PFSK-1 (cell line): ENCODE data around the gene ZFYVE9.

Source experiments
- FOXP2 ChIP-seq: optimal IDR thresholded peaks from 2 replicates; pipeline ENCODE3; 2011; ENCODE audit warnings: borderline replicate concordance, control low read depth, inconsistent platforms; ENCODE audit not compliant: insufficient read depth; ENCODE audit errors: extremely low read length, extremely low read depth
- POLR2AphosphoS5 ChIP-seq: IDR thresholded peaks from 2 replicates; pipeline ENCODE4 v1.6.1; 2012; ENCODE audit warnings: low read depth, mild to moderate bottlenecking, control low read depth, low read length, moderate library complexity
- REST ChIP-seq, 2 experiments: IDR thresholded peaks; 2 replicates each; pipeline versions ENCODE4 v1.6.1 to v1.8.0; 2011 to 2012; ENCODE audit warnings: low read depth in 2 of 2, low read length in 2 of 2, control low read depth in 1 of 2, inconsistent platforms in 1 of 2, mild to moderate bottlenecking in 1 of 2, moderate library complexity in 1 of 2; ENCODE audit not compliant: insufficient read depth in 1 of 2
- SIN3A ChIP-seq: IDR thresholded peaks from 2 replicates; pipeline ENCODE4 v1.6.1; 2012; ENCODE audit warnings: mild to moderate bottlenecking, low read length, moderate library complexity, borderline replicate concordance; ENCODE audit not compliant: insufficient read depth
- TAF1 ChIP-seq: IDR thresholded peaks from 2 replicates; pipeline ENCODE4 v1.6.1; 2012; ENCODE audit warnings: low read length, control low read depth, borderline replicate concordance; ENCODE audit not compliant: insufficient read depth

ZFYVE9 gene

GRCh38 chr1:52332411-52332810 is 190.5 kb downstream of the ZFYVE9 start:
- TF ChIP-seq TAF1 (no peak), FOXP2 (no peak), POLR2AphosphoS5 (no peak), REST (IDR thresholded peaks at IDR 0.05; ENCODE audit: insufficient read depth in 1 of 2, low read depth in 2 of 2, low read length in 2 of 2) (no peak), SIN3A (no peak)

GRCh38 chr1:52334906-52335528 is 193.1 kb downstream of the ZFYVE9 start:
- TF ChIP-seq SIN3A (no peak), REST (IDR thresholded peaks at IDR 0.05; ENCODE audit: insufficient read depth in 1 of 2, low read depth in 2 of 2, low read length in 2 of 2) (no peak), TAF1 (no peak), POLR2AphosphoS5 (no peak), FOXP2 (no peak)

- TF ChIP-seq FOXP2: no peak
- no peak for TF ChIP-seq POLR2AphosphoS5
- no peak for TF ChIP-seq SIN3A
- TF ChIP-seq TAF1: no peak
- TF ChIP-seq REST (IDR thresholded peaks at IDR 0.05; ENCODE audit: insufficient read depth in 1 of 2, low read depth in 2 of 2, low read length in 2 of 2): no peak
Measured at GRCh38 chr1:52337439-52337838, 195.6 kb downstream of the ZFYVE9 start.

- TF ChIP-seq REST (IDR thresholded peaks at IDR 0.05; ENCODE audit: insufficient read depth in 1 of 2, low read depth in 2 of 2, low read length in 2 of 2) (no peak), SIN3A (no peak), TAF1 (no peak), POLR2AphosphoS5 (no peak), FOXP2 (no peak)
Measured at GRCh38 chr1:52341655-52342260, 199.9 kb downstream of the ZFYVE9 start.

DNA sequence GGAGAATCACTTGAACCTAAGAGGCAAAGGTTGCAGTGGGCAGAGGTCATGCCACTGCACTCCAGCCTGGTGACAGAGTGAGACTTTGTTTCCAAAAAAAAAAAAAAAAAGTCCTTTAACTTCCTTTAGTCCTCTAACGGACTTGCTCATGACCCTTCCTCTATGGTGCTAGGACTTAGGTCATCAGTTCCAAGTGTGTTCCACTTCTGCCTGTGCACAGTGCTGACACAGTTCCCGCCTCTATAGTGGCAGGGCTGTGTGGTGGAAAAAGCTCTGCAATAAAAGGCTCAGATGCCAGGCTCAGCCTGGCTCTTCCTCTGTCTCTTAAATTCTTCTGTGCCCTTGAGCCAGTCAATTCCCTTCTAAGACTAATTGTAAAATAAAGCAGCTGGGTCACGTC is 202.1 kb downstream of the ZFYVE9 start:
- TF ChIP-seq SIN3A: no peak
- no peak for TF ChIP-seq POLR2AphosphoS5
- TF ChIP-seq REST (IDR thresholded peaks at IDR 0.05; ENCODE audit: insufficient read depth in 1 of 2, low read depth in 2 of 2, low read length in 2 of 2): no peak
- TF ChIP-seq TAF1: no peak
- no peak for TF ChIP-seq FOXP2
